Parathyroid adenoma (tissue), 2 donors: ENCODE results near the gene TMEM182.

Experiments used
- H2AFZ ChIP-seq: fragments of 300-600 bp; sonication (generic); one replicate; pipeline ENCODE4 v1.7.0; 2017; ENCODE audit warnings: antibody characterized with exemption, mild to moderate bottlenecking
- H3K27ac ChIP-seq: fragments of 300-600 bp; sonication (generic); one replicate; pipeline ENCODE4 v1.7.0; 2017
- H3K27me3 ChIP-seq: fragments of 300-600 bp; sonication (generic); one replicate; pipeline ENCODE4 v1.7.0; 2017; ENCODE audit warnings: low read length; ENCODE audit not compliant: control insufficient read depth, insufficient read depth
- H3K36me3 ChIP-seq: fragments of 300-600 bp; sonication (generic); one replicate; pipeline ENCODE4 v1.7.0; 2017; ENCODE audit warnings: low read length; ENCODE audit not compliant: control insufficient read depth, insufficient read depth
- H3K4me1 ChIP-seq: fragments of 300-600 bp; sonication (generic); one replicate; pipeline ENCODE4 v1.7.0; 2017; ENCODE audit warnings: control low read depth
- H3K4me2 ChIP-seq: fragments of 300-600 bp; sonication (generic); one replicate; pipeline ENCODE4 v1.7.0; 2017; ENCODE audit warnings: low read length
- H3K4me3 ChIP-seq: fragments of 300-600 bp; sonication (generic); one replicate; pipeline ENCODE4 v1.7.0; 2017; ENCODE audit warnings: low read depth, low read length
- H3K79me2 ChIP-seq: fragments of 300-600 bp; sonication (generic); one replicate; pipeline ENCODE4 v1.7.0; 2017; ENCODE audit warnings: control low read depth
- H3K9ac ChIP-seq: fragments of 300-600 bp; sonication (generic); one replicate; pipeline ENCODE4 v1.7.0; 2017; ENCODE audit warnings: mild to moderate bottlenecking
- H3K9me3 ChIP-seq: fragments of 300-600 bp; sonication (generic); one replicate; pipeline ENCODE4 v1.7.0; 2017; ENCODE audit warnings: low read length; ENCODE audit not compliant: control insufficient read depth
- CTCF ChIP-seq: fragments of 300-600 bp; sonication (generic); IDR thresholded peaks from one replicate; pipeline ENCODE4 v1.7.0; 2017; ENCODE audit warnings: antibody characterized with exemption, mild to moderate bottlenecking
- donor health status: primary hyperparathyroidism.

Gene TMEM182

GRCh38 chr2:102724553-102724952 lies 37.3 kb upstream of the TMEM182 start:
- Histone ChIP-seq H3K27me3 (no peaks in the 10 kb centered on the region), H3K4me2 (no peak overlapping the region), H3K9me3 (no peaks in the 10 kb centered on the region), H3K36me3 (no peaks in the 10 kb centered on the region), H3K4me3 (no peak overlapping the region), H3K27ac (no peak overlapping the region), H3K9ac (no peak overlapping the region), H3K79me2 (no peaks in the 10 kb centered on the region), H3K4me1 (peaks cover 6% of the 10 kb centered on the region), H2AFZ (no peak overlapping the region)
- no peak for TF ChIP-seq CTCF

GRCh38 chr2:102726128-102727087 lies 35.4 kb upstream of the TMEM182 start:
- no peaks in the 10 kb centered on the region for H3K9me3 ChIP-seq
- no peaks in the 10 kb centered on the region for H3K36me3 ChIP-seq
- H2AFZ ChIP-seq = no peak overlapping the region
- no peaks in the 10 kb centered on the region for H3K79me2 ChIP-seq
- H3K27ac ChIP-seq = no peak overlapping the region
- no peak overlapping the region for H3K9ac ChIP-seq
- TF ChIP-seq CTCF = no peak
- no peak overlapping the region for H3K4me3 ChIP-seq
- H3K4me2 ChIP-seq = no peak overlapping the region
- no peaks in the 10 kb centered on the region for H3K27me3 ChIP-seq
- peaks cover 6% of the 10 kb centered on the region for H3K4me1 ChIP-seq

GRCh38 chr2:102735416-102736109 lies 26.3 kb upstream of the TMEM182 start:
- Histone ChIP-seq H3K9me3 (no peaks in the 10 kb centered on the region), H3K4me1 (peaks cover 7% of the 10 kb centered on the region), H2AFZ (peak overlapping the region; percentile 100), H3K79me2 (peaks cover 6% of the 10 kb centered on the region), H3K36me3 (no peaks in the 10 kb centered on the region), H3K4me3 (peak overlapping the region; percentile 75), H3K27ac (peak overlapping the region; percentile 47), H3K4me2 (peak overlapping the region; percentile 81), H3K27me3 (no peaks in the 10 kb centered on the region), H3K9ac (no peak overlapping the region)
- TF ChIP-seq CTCF = no peak

GRCh38 chr2:102736110-102736409 lies 25.8 kb upstream of the TMEM182 start:
- Histone ChIP-seq H3K9ac (no peak overlapping the region), H3K4me2 (peak overlapping the region; percentile 81), H3K36me3 (no peaks in the 10 kb centered on the region), H3K27ac (peak overlapping the region; percentile 47), H3K4me3 (peak overlapping the region; percentile 75), H3K4me1 (peaks cover 7% of the 10 kb centered on the region), H3K9me3 (no peaks in the 10 kb centered on the region), H3K27me3 (no peaks in the 10 kb centered on the region), H3K79me2 (peaks cover 6% of the 10 kb centered on the region), H2AFZ (peak overlapping the region; percentile 100)
- TF ChIP-seq CTCF = no peak
